ENCODE data around the gene PSRC1.

Gene PSRC1

GRCh38 chr1:109273570-109274288 is 9.2 kb downstream of the PSRC1 start:
- DNase-seq (ENCODE audit: extremely low spot score), result no peak
- CTCF ChIA-PET, result interaction anchor here (1.1 kb wide), 1 partner anchor 217 kb away, joined by 4 read pairs; no protein-coding TSS in a partner anchor
- POLR2A ChIA-PET, result no interaction called here
- TF ChIP-seq CTCF (IDR thresholded peaks at IDR 0.05; ENCODE audit: control extremely low read depth, extremely low read depth, low read depth, missing control alignments), result no peak

GRCh38 chr1:109272831-109273547 is 10.0 kb downstream of the PSRC1 start:
- TF ChIP-seq CTCF (IDR thresholded peaks at IDR 0.05; ENCODE audit: control extremely low read depth, extremely low read depth, low read depth, missing control alignments), result no peak
- ChIA-PET CTCF (interaction anchor here (1.1 to 1.7 kb wide), 2 partner anchors 126 to 217 kb away, joined by 4 to 5 read pairs; no protein-coding TSS in a partner anchor), POLR2A (no interaction called here)
- no peak for DNase-seq (ENCODE audit: extremely low spot score)

- ChIA-PET CTCF (interaction anchor here (1.7 to 1.8 kb wide), 2 partner anchors 127 to 261 kb away, joined by 5 to 8 read pairs; no protein-coding TSS in a partner anchor), POLR2A (no interaction called here)
- no peak for DNase-seq (ENCODE audit: extremely low spot score)
- no peak for TF ChIP-seq CTCF (IDR thresholded peaks at IDR 0.05; ENCODE audit: control extremely low read depth, extremely low read depth, low read depth, missing control alignments)
Measured at GRCh38 chr1:109272021-109272799, 10.7 kb downstream of the PSRC1 start.

- ChIA-PET CTCF (interaction anchor here (1.0 to 1.8 kb wide), 3 partner anchors 8 to 261 kb away, joined by 4 to 8 read pairs (median 5); no protein-coding TSS in a partner anchor), POLR2A (no interaction called here)
- TF ChIP-seq CTCF (IDR thresholded peaks at IDR 0.05; ENCODE audit: control extremely low read depth, extremely low read depth, low read depth, missing control alignments), result no peak
- no peak for DNase-seq (ENCODE audit: extremely low spot score)
Measured at GRCh38 chr1:109271458-109271857, 11.5 kb downstream of the PSRC1 start.

GRCh38 chr1:109270623-109271317 is 12.2 kb downstream of the PSRC1 start:
- ChIA-PET CTCF (interaction anchor here (1.0 to 1.8 kb wide), 2 partner anchors 9 to 262 kb away, joined by 4 to 8 read pairs; no protein-coding TSS in a partner anchor), POLR2A (no interaction called here)
- TF ChIP-seq CTCF (IDR thresholded peaks at IDR 0.05; ENCODE audit: control extremely low read depth, extremely low read depth, low read depth, missing control alignments), result no peak
- DNase-seq (ENCODE audit: extremely low spot score), result no peak

All from GM10248 (cell line).